ENCODE measurements around the gene AATK.

The AATK gene

DNA sequence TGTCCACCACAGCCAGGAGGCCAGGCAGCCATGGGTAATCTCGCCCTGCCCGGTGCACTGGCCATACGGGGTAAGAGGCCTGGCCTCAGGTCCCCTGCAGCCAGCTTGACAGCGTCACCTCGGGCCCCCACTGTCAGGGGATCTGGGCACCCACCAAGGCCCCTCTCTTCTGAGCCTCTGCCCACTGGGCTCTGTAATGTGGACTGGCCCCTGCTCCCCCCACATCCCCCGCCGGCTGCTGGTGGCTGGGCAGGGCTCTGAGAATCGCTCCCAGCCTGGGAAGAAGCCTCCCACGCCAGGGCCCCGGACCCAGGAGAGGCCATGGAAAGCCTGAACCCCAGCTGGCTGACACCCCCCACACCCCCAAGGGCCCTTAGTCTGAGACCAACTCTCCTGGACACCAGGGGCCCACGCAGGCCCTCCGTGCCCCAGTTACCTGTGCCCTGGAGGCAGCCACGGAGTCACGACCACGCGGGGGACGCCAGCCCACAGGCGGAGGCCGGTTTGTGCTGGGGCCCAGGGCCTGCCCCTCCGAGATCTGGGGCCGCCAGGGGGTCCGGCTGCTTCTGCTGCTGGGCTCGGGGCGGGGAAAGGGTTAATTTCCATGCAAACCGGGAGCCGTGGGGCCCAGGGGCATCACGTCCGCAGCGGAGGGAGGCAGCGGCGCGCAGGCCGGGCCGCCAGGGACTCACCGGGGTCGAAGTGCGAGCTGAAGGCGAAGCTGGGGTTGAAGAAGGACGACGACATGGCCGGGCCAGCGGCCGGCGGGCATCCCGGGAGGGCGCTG, 582 bp downstream of the AATK start, which contains the start of gene PVALEF:
Gene PVALEF (plus strand): TSS at position 262 of the 787 bp plus-strand sequence. CDS start 15,720 bp downstream, outside the sequence.
- Histone ChIP-seq H3K9me3 (ENCODE audit: control insufficient read depth in 1 of 2, low read length in 2 of 2) (no peaks in the 10 kb centered on the region), H3K36me3 (ENCODE audit: control insufficient read depth in 1 of 2, insufficient read depth in 2 of 2, low read length in 2 of 2) (no peaks in the 10 kb centered on the region), H3K4me3 (ENCODE audit: low read depth in 1 of 2, low read length in 2 of 2) (peak within 1 kb of the TSS; percentile 21 to 54), H3K4me1 (ENCODE audit: control insufficient read depth in 1 of 2, insufficient read depth in 2 of 2, low read length in 2 of 2) (peaks cover 0 to 24% of the 10 kb centered on the region in 2 donors), H3K27ac (ENCODE audit: low read length) (no peak within 1 kb of the TSS), H3K27me3 (ENCODE audit: low read depth, low read length) (no peaks in the 10 kb centered on the region)

DNA sequence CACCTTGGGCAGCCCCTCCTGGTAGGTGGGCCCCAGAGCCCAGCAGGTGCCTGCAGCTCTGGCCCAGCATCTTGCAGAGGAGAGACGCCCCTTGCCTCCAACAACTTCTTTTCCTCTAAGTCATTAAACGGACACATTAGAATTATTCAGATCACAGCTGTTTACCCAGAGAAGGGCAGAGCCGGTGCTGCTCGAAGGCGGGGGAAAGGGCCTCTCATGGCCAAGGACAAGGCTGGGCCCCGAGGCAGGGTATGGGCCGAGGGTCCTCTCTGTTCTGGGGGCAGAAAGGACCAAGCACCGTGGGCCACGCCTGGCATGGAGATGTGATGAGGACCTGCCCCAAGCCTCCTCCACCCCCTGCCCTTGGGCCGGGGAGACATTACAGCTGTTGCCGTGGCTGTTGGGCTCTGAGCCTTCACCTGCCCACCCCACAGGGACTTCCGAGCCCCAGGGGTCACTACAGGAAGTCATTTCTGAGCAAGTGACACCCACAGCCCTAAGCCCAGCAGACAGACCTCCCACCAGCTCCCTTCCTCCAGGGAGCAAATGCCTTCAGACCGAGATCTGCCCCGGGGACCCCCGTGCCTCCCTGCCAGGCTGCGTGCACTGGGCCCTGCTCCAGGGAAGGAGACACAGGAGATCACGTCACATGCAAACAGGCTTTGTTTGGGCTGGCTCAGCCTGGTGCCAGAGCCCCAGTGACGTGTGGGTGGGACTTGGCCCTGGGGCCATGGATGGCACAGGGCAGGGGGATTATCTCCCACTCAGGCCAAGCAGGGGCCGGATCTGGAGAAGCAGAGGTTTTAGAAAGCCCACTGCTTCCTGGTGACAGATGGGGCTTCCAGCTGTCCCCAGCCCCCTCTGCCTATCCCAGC, 1.4 kb downstream of the AATK start:
- Histone ChIP-seq H3K4me1 (ENCODE audit: control insufficient read depth in 1 of 2, insufficient read depth in 2 of 2, low read length in 2 of 2) (peaks cover 0 to 24% of the 10 kb centered on the region in 2 donors), H3K27me3 (ENCODE audit: low read depth, low read length) (no peaks in the 10 kb centered on the region), H3K4me3 (ENCODE audit: low read depth in 1 of 2, low read length in 2 of 2) (peak overlapping the region in 1 of 2 donors; percentile 54), H3K27ac (ENCODE audit: low read length) (no peak overlapping the region), H3K36me3 (ENCODE audit: control insufficient read depth in 1 of 2, insufficient read depth in 2 of 2, low read length in 2 of 2) (no peaks in the 10 kb centered on the region), H3K9me3 (ENCODE audit: control insufficient read depth in 1 of 2, low read length in 2 of 2) (no peaks in the 10 kb centered on the region)

DNA sequence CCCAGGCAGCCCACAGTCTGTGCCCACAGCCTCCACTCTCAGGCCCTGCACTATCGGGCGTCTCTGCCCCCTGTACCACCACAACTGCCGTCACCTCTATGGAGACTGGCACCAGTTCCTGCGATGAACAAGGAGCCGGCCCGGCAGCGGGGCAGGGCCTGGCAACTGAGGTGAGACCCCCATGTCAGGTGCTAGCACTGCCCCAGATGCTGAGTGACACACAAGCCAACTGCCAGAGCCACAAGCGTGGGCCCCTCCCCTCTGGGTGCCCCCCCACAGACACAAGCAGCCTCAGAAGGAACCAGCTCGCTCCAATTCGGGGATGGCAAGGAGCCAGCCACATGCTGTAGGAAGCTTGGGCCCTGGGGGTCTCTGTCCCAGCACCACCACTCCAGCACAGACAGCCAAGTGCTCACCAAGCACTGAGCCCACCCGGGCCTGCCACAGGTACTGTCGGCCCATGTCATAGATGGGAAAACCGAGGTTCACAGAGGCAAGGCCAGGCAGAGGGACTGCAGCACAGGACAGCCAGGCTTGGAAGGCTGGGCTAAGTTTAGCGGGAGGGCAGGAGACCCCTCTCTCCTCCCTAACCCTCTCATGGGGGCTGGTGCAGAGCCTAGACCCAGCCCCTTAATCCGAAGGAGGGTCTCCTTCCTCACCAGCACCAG, 2.2 kb downstream of the AATK start:
- Histone ChIP-seq H3K4me3 (ENCODE audit: low read depth in 1 of 2, low read length in 2 of 2) (no peak overlapping the region), H3K36me3 (ENCODE audit: control insufficient read depth in 1 of 2, insufficient read depth in 2 of 2, low read length in 2 of 2) (no peaks in the 10 kb centered on the region), H3K4me1 (ENCODE audit: control insufficient read depth in 1 of 2, insufficient read depth in 2 of 2, low read length in 2 of 2) (peaks cover 0 to 24% of the 10 kb centered on the region in 2 donors), H3K27me3 (ENCODE audit: low read depth, low read length) (no peaks in the 10 kb centered on the region), H3K9me3 (ENCODE audit: control insufficient read depth in 1 of 2, low read length in 2 of 2) (no peaks in the 10 kb centered on the region), H3K27ac (ENCODE audit: low read length) (no peak overlapping the region)

DNA sequence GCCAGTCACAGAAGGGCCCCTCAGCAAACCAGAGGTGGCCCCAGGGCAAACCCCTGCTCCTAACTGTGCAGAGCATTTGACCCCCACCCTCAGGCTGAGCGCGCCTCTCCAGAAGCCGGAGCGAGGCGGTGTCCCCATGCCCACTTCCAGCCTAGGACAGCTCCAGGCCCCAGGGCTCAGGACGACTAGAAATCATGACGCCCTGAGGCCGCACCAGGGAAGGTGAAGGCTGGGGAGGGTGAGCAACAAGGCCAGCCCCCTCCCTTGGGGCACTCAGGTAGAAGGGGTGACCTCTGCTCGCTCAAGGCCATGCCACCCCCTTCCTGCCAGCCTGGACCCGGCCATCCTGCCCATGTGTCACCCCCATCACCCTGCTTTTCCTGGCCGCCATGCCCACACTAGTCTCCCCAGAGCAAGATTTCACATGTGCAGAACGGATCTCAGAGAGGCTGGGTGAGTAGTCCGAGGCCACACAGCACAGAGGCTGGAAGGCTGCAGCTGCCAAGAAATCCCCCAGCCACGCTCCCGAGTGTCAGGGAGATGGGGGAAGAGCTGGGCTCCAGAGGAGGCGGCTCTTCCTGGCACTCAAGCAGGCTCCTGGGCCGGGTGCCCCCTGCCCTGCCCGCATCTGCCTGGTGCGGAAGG, 2.8 kb downstream of the AATK start:
- H3K27me3 ChIP-seq (ENCODE audit: low read depth, low read length): no peaks in the 10 kb centered on the region
- H3K36me3 ChIP-seq (ENCODE audit: control insufficient read depth in 1 of 2, insufficient read depth in 2 of 2, low read length in 2 of 2): no peaks in the 10 kb centered on the region
- no peak overlapping the region for H3K4me3 ChIP-seq (ENCODE audit: low read depth in 1 of 2, low read length in 2 of 2)
- H3K4me1 ChIP-seq (ENCODE audit: control insufficient read depth in 1 of 2, insufficient read depth in 2 of 2, low read length in 2 of 2): peaks cover 0 to 24% of the 10 kb centered on the region in 2 donors
- no peaks in the 10 kb centered on the region for H3K9me3 ChIP-seq (ENCODE audit: control insufficient read depth in 1 of 2, low read length in 2 of 2)
- H3K27ac ChIP-seq (ENCODE audit: low read length): no peak overlapping the region

DNA sequence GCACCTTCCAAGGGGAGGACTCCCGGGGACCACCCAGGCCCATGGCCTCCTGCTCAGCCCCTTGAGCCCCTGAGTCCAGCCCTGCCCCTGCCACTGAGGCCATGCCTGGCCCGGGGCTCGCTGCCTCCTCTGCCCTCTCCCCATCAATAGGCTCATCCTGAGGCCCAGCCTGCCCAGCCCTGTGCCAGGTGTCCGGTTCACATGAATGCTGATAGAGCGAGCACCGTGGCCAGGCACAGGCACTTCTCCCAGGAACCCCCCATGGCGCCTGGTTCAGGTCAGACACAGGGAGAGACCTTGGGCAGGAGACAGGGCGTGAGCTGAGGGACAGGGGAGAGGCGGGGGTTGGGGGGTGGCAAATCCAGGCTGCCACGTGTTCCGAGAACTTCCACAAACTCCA, 3.5 kb downstream of the AATK start:
- Histone ChIP-seq H3K4me1 (ENCODE audit: control insufficient read depth in 1 of 2, insufficient read depth in 2 of 2, low read length in 2 of 2) (peaks cover 0 to 24% of the 10 kb centered on the region in 2 donors), H3K36me3 (ENCODE audit: control insufficient read depth in 1 of 2, insufficient read depth in 2 of 2, low read length in 2 of 2) (no peaks in the 10 kb centered on the region), H3K4me3 (ENCODE audit: low read depth in 1 of 2, low read length in 2 of 2) (no peak overlapping the region), H3K9me3 (ENCODE audit: control insufficient read depth in 1 of 2, low read length in 2 of 2) (no peaks in the 10 kb centered on the region), H3K27me3 (ENCODE audit: low read depth, low read length) (no peaks in the 10 kb centered on the region), H3K27ac (ENCODE audit: low read length) (no peak overlapping the region)

DNA sequence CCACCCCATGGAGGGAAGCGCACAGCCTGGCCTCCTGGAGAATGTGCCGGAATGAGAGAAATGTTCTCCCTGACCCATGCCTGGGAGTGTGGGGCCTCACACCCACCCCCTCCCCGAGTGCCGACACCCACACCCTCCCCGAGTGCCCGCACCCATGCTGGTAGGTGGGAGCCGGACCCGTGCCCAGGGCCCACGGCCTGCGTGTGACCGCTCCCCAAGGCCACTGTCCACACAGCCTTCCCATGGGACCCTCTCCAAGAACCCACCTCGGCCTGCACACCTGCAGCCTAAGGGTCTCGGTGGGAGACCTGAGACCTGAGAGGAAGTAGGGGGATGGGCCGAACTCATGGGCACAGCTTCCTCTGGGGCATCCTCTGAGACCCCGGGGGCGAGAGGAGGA, 4.0 kb downstream of the AATK start:
- Histone ChIP-seq H3K9me3 (ENCODE audit: control insufficient read depth in 1 of 2, low read length in 2 of 2) (no peaks in the 10 kb centered on the region), H3K27ac (ENCODE audit: low read length) (no peak overlapping the region), H3K27me3 (ENCODE audit: low read depth, low read length) (no peaks in the 10 kb centered on the region), H3K4me1 (ENCODE audit: control insufficient read depth in 1 of 2, insufficient read depth in 2 of 2, low read length in 2 of 2) (peaks cover 0 to 24% of the 10 kb centered on the region in 2 donors), H3K36me3 (ENCODE audit: control insufficient read depth in 1 of 2, insufficient read depth in 2 of 2, low read length in 2 of 2) (no peaks in the 10 kb centered on the region), H3K4me3 (ENCODE audit: low read depth in 1 of 2, low read length in 2 of 2) (no peak overlapping the region)

DNA sequence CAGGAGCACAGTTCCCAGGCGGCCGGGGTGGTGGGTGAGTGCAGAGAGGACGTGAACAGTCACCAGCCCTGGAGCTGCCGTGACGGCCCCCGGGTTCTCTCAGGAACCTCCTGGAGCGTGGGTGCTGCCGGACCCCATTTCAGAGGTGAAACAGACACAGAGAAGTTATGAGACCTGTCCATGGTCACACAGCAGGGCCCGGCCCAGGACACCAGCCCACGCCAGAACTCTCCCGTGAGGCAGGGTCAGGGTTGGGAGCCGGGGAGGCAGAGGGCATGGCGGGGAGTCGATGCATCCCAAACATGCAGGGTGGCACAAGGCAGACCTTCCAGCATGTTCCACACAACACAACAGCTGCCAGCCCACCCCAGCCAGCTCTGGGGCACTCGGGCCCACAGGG, 4.5 kb downstream of the AATK start:
- H3K27me3 ChIP-seq (ENCODE audit: low read depth, low read length): no peaks in the 10 kb centered on the region
- no peaks in the 10 kb centered on the region for H3K36me3 ChIP-seq (ENCODE audit: control insufficient read depth in 1 of 2, insufficient read depth in 2 of 2, low read length in 2 of 2)
- peaks cover 0 to 20% of the 10 kb centered on the region in 2 donors for H3K4me1 ChIP-seq (ENCODE audit: control insufficient read depth in 1 of 2, insufficient read depth in 2 of 2, low read length in 2 of 2)
- H3K27ac ChIP-seq (ENCODE audit: low read length): no peak overlapping the region
- no peaks in the 10 kb centered on the region for H3K9me3 ChIP-seq (ENCODE audit: control insufficient read depth in 1 of 2, low read length in 2 of 2)
- H3K4me3 ChIP-seq (ENCODE audit: low read depth in 1 of 2, low read length in 2 of 2): no peak overlapping the region

DNA sequence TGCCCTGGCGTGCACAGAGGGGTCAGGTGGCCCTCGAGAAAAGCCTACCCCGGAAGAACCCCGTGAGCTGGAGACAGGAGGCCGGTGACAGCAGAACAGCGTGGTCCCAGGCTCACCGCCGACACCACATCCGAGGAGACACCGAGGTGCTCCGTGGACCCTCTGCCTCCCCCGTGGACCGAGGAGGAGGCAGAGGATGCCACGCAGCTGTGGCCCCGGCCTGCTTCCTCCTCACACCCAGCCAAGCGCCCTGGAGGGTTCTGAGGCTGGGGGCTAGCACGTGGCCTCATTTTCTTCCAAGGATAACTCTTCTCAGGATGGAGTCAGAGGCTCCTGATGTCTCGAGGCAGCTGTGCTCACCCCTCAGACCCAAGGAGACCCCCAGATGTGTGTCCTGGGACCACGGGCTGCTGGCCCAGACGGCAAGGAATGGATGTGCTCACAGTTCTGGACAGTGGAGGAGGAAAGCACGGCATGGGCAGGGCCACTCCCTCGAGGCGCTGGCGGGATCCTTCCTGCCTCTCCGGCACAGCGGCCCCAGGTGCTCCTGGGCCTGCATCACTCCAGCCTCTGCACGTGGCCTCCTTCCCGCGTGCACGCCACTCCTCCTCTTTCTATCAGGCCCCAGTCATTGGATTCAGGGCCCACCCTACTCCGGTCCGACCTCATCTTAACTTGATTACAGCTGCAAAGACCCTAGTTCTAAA, 5.1 kb downstream of the AATK start:
- H3K4me1 ChIP-seq (ENCODE audit: control insufficient read depth in 1 of 2, insufficient read depth in 2 of 2, low read length in 2 of 2): peaks cover 0 to 18% of the 10 kb centered on the region in 2 donors
- no peak overlapping the region for H3K4me3 ChIP-seq (ENCODE audit: low read depth in 1 of 2, low read length in 2 of 2)
- no peaks in the 10 kb centered on the region for H3K36me3 ChIP-seq (ENCODE audit: control insufficient read depth in 1 of 2, insufficient read depth in 2 of 2, low read length in 2 of 2)
- H3K9me3 ChIP-seq (ENCODE audit: control insufficient read depth in 1 of 2, low read length in 2 of 2): no peaks in the 10 kb centered on the region
- H3K27ac ChIP-seq (ENCODE audit: low read length): no peak overlapping the region
- no peaks in the 10 kb centered on the region for H3K27me3 ChIP-seq (ENCODE audit: low read depth, low read length)

DNA sequence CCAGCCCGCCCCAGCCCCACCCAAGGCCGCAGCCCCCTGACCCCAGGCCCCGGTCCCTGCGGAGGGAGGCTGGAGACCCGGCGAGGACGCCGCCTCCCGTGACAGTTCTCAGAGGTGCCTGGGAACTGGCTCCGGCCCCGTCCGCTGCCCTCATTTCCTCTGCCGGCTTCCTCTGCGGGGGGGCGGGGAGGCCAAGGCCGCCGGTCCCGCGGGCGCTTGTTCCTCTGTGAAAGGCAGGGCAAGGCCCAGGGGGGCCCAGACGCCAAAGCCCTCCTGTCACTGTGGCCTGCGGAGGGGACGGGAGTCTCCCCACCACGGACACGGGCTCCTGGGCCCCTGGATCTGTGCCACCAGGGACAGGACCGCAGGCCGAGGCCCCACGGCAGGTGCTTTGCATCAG, 5.7 kb downstream of the AATK start:
- H3K27ac ChIP-seq (ENCODE audit: low read length): no peak overlapping the region
- no peaks in the 10 kb centered on the region for H3K27me3 ChIP-seq (ENCODE audit: low read depth, low read length)
- H3K4me3 ChIP-seq (ENCODE audit: low read depth in 1 of 2, low read length in 2 of 2): peak overlapping the region in 1 of 2 donors; percentile 44
- peaks cover 0 to 14% of the 10 kb centered on the region in 2 donors for H3K4me1 ChIP-seq (ENCODE audit: control insufficient read depth in 1 of 2, insufficient read depth in 2 of 2, low read length in 2 of 2)
- no peaks in the 10 kb centered on the region for H3K9me3 ChIP-seq (ENCODE audit: control insufficient read depth in 1 of 2, low read length in 2 of 2)
- H3K36me3 ChIP-seq (ENCODE audit: control insufficient read depth in 1 of 2, insufficient read depth in 2 of 2, low read length in 2 of 2): no peaks in the 10 kb centered on the region

DNA sequence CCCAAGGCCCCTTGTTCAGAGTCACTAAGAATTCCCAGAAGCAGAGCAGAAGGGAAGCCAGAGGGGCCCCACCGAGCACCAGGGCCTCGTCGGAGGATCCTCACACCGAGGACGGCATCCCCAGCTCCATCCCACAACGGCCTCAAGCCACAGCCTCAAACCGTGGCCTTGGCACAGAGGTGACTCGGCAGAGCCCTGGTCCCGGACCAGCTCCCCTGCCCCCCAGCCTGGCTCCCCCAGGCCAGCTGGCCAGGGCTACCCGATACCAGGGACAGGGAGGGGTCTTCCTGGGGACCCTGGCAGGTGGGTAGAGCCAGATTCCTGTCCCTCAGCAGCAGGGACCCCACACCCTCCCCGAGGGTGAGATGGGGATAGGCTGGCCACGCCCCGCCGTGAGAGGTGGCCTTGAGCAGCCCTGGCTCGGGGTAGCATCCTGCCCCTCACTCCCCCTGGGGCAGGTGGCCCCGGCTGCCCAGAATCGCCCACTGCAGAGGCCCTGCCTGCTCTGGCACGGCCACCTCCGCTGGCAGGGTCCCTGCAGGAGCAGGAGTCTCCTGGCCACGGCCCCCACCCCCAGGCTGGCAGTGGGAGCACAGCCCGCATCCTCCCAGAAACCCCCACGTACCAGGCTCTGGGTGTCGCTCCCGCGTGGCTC, 6.3 kb downstream of the AATK start:
- Histone ChIP-seq H3K27me3 (ENCODE audit: low read depth, low read length) (no peaks in the 10 kb centered on the region), H3K27ac (ENCODE audit: low read length) (no peak overlapping the region), H3K9me3 (ENCODE audit: control insufficient read depth in 1 of 2, low read length in 2 of 2) (no peaks in the 10 kb centered on the region), H3K4me3 (ENCODE audit: low read depth in 1 of 2, low read length in 2 of 2) (peak overlapping the region in 1 of 2 donors; percentile 44), H3K4me1 (ENCODE audit: control insufficient read depth in 1 of 2, insufficient read depth in 2 of 2, low read length in 2 of 2) (peaks cover 0 to 10% of the 10 kb centered on the region in 2 donors), H3K36me3 (ENCODE audit: control insufficient read depth in 1 of 2, insufficient read depth in 2 of 2, low read length in 2 of 2) (no peaks in the 10 kb centered on the region)

Measured in muscle layer of duodenum (tissue), 2 donors.